ENCODE results near the gene RHO. TPM values are rescaled to one million over a fixed set of nuclear protein-coding genes. Genes with fewer than 3 reads are reported as not detected.

The RHO gene
- total RNA-seq, 4 donors from 2014 or later: not detected

DNA sequence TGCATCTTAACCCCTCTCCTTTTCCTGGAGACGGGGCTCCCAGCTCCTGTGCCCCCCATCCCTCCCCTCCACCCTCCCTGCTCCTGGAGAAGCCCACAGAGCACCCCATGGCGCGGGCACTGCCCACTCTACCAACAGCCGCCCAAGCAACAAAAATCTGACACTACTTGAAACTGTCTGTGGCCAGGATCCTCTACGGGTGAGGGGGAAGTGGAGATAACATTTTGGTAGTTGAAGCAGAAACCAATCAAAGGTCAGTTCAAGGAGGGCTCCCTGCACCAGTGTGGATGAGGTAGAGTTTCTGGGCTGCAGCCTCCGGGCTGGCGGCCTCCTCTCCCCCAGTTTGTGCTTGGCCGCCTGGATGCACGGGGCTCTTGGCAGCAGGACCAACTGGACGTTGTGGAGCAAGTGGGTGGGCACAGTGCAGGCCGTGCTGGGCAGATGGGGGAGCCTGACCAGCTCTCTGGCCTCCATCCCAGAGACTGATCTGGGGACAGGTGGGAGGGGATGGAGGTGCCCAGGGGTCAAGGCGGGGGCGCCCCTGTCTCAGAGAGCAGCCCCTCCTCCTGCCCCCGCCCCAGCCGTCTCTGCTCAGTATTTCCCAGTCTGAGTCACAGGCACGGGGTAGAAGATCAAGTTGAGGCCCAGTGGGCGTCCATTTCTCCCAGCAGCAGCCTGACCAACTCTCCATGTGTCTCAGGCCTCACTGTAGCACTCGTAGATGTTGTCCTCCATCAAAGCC is 27.3 kb downstream of the RHO start:
- peak overlapping the region in 2 of 4 donors; percentile 24 to 45 for H3K27ac ChIP-seq
- WGBS, 2 donors (ENCODE audit: low coverage in 1 of 2): 39 to 45% methylated on average over 2 of the region's 18 CpGs
- H3K4me1 ChIP-seq: peaks cover 0 to 72% (median 22%) of the 10 kb centered on the region in 3 donors
- no peak overlapping the region for H3K4me3 ChIP-seq
- no peaks in the 10 kb centered on the region for H3K9me3 ChIP-seq
- ATAC-seq: no peak
- H3K27me3 ChIP-seq: no peaks in the 10 kb centered on the region
- peaks cover 0 to 49% of the 10 kb centered on the region in 2 donors for H3K36me3 ChIP-seq
- no peak for TF ChIP-seq POLR2A (IDR thresholded peaks at IDR 0.05)

- WGBS, 2 donors (ENCODE audit: low coverage in 1 of 2): no CpG with 5 or more reads among the region's 15 CpGs
- H3K36me3 ChIP-seq: peaks cover 0 to 49% of the 10 kb centered on the region in 2 donors
- peak overlapping the region in 1 of 4 donors; percentile 24 for H3K27ac ChIP-seq
- peaks cover 0 to 77% (median 28%) of the 10 kb centered on the region in 3 donors for H3K4me1 ChIP-seq
- H3K27me3 ChIP-seq: no peaks in the 10 kb centered on the region
- TF ChIP-seq EP300 (IDR thresholded peaks at IDR 0.05) (no peak), POLR2AphosphoS5 (IDR thresholded peaks at IDR 0.05) (no peak)
- no peaks in the 10 kb centered on the region for H3K9me3 ChIP-seq
- H3K4me3 ChIP-seq: no peak overlapping the region
- ATAC-seq: no peak
Measured at GRCh38 chr3:129556358-129556695, 27.9 kb downstream of the RHO start.

GRCh38 chr3:129556890-129557547 is 28.6 kb downstream of the RHO start:
- WGBS, 2 donors (ENCODE audit: low coverage in 1 of 2): 79 to 95% methylated on average over 4 to 14 of the region's 31 CpGs
- H3K4me1 ChIP-seq: peaks cover 0 to 84% (median 35%) of the 10 kb centered on the region in 3 donors
- no peak for TF ChIP-seq EP300 (IDR thresholded peaks at IDR 0.05)
- TF ChIP-seq POLR2A (IDR thresholded peaks at IDR 0.05): no peak
- TF ChIP-seq POLR2AphosphoS5 (IDR thresholded peaks at IDR 0.05): no peak
- no peak for TF ChIP-seq CTCF (IDR thresholded peaks at IDR 0.05)
- no peak overlapping the region for H3K4me3 ChIP-seq
- peaks cover 0 to 54% of the 10 kb centered on the region in 2 donors for H3K36me3 ChIP-seq
- H3K9me3 ChIP-seq: no peaks in the 10 kb centered on the region
- H3K27me3 ChIP-seq: no peaks in the 10 kb centered on the region
- H3K27ac ChIP-seq: peak overlapping the region in 2 of 4 donors; percentile 45 to 82
- ATAC-seq: no peak

DNA sequence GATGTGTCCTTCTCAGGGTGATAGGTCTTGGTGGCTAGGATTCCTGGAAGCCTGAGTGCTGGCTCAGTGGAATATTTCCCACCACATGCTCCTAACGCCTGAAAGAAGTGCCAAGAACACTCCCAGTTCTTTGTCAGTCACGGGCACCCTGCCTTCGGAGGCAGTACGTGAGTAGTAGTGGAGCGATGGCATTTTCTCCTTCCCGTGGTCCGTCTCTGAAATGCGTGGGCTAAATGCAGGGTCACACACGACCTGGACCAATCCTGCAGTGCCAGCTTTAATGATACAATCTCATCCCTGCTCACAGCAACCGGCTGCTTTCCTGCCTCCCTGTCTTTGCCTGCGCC is 29.1 kb downstream of the RHO start:
- Histone ChIP-seq H3K27ac (peak overlapping the region in 3 of 4 donors; percentile 15 to 82 (median 22)), H3K4me3 (no peak overlapping the region), H3K4me1 (peaks cover 0 to 87% (median 36%) of the 10 kb centered on the region in 3 donors), H3K9me3 (no peaks in the 10 kb centered on the region), H3K27me3 (no peaks in the 10 kb centered on the region), H3K36me3 (peaks cover 0 to 59% of the 10 kb centered on the region in 2 donors)
- 32 to 42% methylated on average over 5 to 7 of the region's 11 CpGs for WGBS, 2 donors (ENCODE audit: low coverage in 1 of 2)
- peak; percentile 26 for ATAC-seq
- TF ChIP-seq POLR2A (IDR thresholded peaks at IDR 0.05) (no peak), POLR2AphosphoS5 (IDR thresholded peaks at IDR 0.05) (peak; percentile 68)

DNA sequence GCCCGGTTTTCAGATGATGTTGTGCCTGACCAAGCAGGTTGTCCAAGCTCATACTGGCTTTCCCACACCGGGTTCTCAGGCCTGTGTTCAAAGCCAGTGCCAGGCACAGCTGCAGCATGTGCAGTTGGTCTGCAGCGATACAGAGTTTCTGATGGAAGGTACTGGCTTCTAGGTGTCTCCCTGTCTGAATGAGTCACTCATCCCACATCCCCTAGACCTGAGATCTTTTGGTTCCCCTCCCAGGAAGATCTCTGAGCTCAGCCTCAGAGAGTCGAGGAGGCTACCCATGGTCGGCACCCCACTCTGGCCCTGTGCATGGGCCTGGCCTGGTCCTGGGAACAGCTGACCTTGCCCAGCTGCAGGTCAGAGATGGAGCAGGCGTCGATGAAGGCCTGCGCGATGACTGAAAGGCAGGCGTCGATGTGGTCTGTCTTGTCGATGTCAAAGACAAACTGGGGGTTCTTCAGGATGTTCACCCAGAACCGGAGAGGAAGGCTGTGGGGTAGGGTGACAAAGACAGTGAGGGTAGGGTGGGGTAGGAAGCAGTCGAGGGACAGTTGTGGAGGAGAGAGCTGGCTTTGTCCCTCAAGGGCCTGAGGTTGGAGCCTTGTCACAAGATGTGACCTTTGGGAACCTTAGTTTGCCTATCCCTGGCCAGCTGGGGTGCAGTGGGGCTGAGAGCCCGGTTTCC is 29.8 kb downstream of the RHO start:
- Histone ChIP-seq H3K36me3 (peaks cover 0 to 66% of the 10 kb centered on the region in 2 donors), H3K9me3 (no peaks in the 10 kb centered on the region), H3K4me1 (peaks cover 0 to 87% (median 36%) of the 10 kb centered on the region in 3 donors), H3K27me3 (no peaks in the 10 kb centered on the region), H3K4me3 (no peak overlapping the region), H3K27ac (peak overlapping the region in 3 of 4 donors; percentile 15 to 82 (median 22))
- no peak for TF ChIP-seq CTCF (IDR thresholded peaks at IDR 0.05)
- TF ChIP-seq POLR2A (IDR thresholded peaks at IDR 0.05): no peak
- TF ChIP-seq POLR2AphosphoS5 (IDR thresholded peaks at IDR 0.05): no peak
- TF ChIP-seq EP300 (IDR thresholded peaks at IDR 0.05): no peak
- ATAC-seq: no peak
- 87 to 93% methylated on average over 8 to 9 of the region's 15 CpGs for WGBS, 2 donors (ENCODE audit: low coverage in 1 of 2)

DNA sequence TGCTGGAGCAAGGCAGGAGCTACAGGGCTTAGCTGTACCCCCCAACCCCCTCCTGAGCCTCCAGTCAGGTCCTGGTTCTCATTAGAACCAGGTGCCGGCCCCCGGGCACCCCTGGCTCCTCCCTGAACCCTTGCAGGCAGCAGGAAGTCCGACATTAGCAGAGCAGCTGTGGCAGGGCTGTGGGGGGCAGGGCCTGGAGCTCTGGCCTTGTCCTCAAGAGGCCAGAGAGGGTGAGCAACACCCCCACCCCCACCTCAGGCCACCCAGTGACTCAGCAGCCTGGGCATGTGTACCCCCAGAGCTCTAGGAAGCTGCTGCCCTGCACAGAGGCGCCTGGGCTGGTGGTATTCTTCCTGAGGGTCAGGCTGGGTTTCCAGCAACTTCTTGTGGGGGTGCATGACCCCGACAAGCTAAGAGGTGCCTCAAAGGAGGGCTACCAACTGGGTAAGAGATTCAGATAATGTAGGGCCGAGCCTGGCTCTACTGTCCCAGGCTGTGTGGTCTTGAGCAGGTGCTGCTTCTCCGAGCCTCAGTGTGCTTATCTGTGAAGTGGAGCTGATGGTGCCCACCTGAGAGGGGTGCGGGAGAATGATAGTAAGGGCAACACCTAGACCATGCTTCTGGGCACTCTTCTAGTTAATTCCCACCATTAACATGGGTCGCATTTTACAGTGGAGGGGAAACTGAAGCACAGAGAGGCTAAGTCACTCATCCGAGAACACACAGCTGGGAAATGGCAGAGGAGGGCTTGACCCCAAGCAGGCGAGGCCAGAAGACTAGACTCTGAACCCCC is 30.5 kb downstream of the RHO start:
- TF ChIP-seq CTCF (IDR thresholded peaks at IDR 0.05) (no peak), EP300 (IDR thresholded peaks at IDR 0.05) (no peak), POLR2AphosphoS5 (IDR thresholded peaks at IDR 0.05) (no peak), POLR2A (IDR thresholded peaks at IDR 0.05) (no peak)
- Histone ChIP-seq H3K27ac (peak overlapping the region in 3 of 4 donors; percentile 22 to 88 (median 82)), H3K27me3 (no peaks in the 10 kb centered on the region), H3K4me3 (no peak overlapping the region), H3K9me3 (no peaks in the 10 kb centered on the region), H3K4me1 (peaks cover 0 to 87% (median 37%) of the 10 kb centered on the region in 3 donors), H3K36me3 (peaks cover 0 to 73% of the 10 kb centered on the region in 2 donors)
- WGBS, 2 donors (ENCODE audit: low coverage in 1 of 2): 100% methylated on average over 2 of the region's 11 CpGs; no CpG with 5 or more reads in 1 of the 2 donors
- ATAC-seq: no peak

Measured in gastroesophageal sphincter (tissue), 4 donors.